ENCODE results near the gene ASAH2B. TPM values are rescaled to one million over a fixed set of nuclear protein-coding genes. Genes with fewer than 3 reads are reported as not detected.
"Not testable (repeated sequence)": the region's sequence is repeated elsewhere in the genome, so short reads cannot be mapped to it uniquely, and the experiment has no call there.

ASAH2B gene
- total RNA-seq, 1 experiment from 2014 or later, result 5.2 TPM

- H4K20me1 ChIP-seq (ENCODE audit: insufficient read depth, low read depth, low read length); H3K79me2 ChIP-seq (ENCODE audit: low read length); H3K27me3 ChIP-seq (ENCODE audit: low read length); H3K36me3 ChIP-seq (ENCODE audit: insufficient read depth, low read length); H3K9me2 ChIP-seq (replicated peaks; ENCODE audit: insufficient read depth, low read length); H3K4me3 ChIP-seq (ENCODE audit: low read length); H3K9me3 ChIP-seq (ENCODE audit: low read length); H2AFZ ChIP-seq (ENCODE audit: low read length); H3K27ac ChIP-seq (ENCODE audit: low read length); H3K4me2 ChIP-seq (ENCODE audit: low read depth, low read length, poor library complexity, severe bottlenecking); H3K9ac ChIP-seq (ENCODE audit: low read length); DNase-seq; H3K4me1 ChIP-seq (ENCODE audit: low read length): not testable (repeated sequence)
These were observed 42.3 kb downstream of the ASAH2B start for GRCh38 chr10:50782017-50782416.

- not testable (repeated sequence) for H3K27ac ChIP-seq (ENCODE audit: low read length); H3K4me3 ChIP-seq (ENCODE audit: low read length); H3K36me3 ChIP-seq (ENCODE audit: insufficient read depth, low read length); H3K4me2 ChIP-seq (ENCODE audit: low read depth, low read length, poor library complexity, severe bottlenecking); H3K4me1 ChIP-seq (ENCODE audit: low read length); H2AFZ ChIP-seq (ENCODE audit: low read length); H3K9ac ChIP-seq (ENCODE audit: low read length); H3K9me3 ChIP-seq (ENCODE audit: low read length); H3K27me3 ChIP-seq (ENCODE audit: low read length); H4K20me1 ChIP-seq (ENCODE audit: insufficient read depth, low read depth, low read length); H3K9me2 ChIP-seq (replicated peaks; ENCODE audit: insufficient read depth, low read length); DNase-seq; H3K79me2 ChIP-seq (ENCODE audit: low read length)
These were observed 48.2 kb downstream of the ASAH2B start for GRCh38 chr10:50787962-50788361.

GRCh38 chr10:50788951-50789945 lies 49.5 kb downstream of the ASAH2B start:
- Histone ChIP-seq H3K4me2 (ENCODE audit: low read depth, low read length, poor library complexity, severe bottlenecking) (no peak overlapping the region), H3K4me1 (ENCODE audit: low read length) (no peaks in the 10 kb centered on the region), H3K27me3 (ENCODE audit: low read length) (no peaks in the 10 kb centered on the region), H3K9me2 (replicated peaks; ENCODE audit: insufficient read depth, low read length) (no peaks in the 10 kb centered on the region), H3K27ac (ENCODE audit: low read length) (no peak overlapping the region), H3K36me3 (ENCODE audit: insufficient read depth, low read length) (no peaks in the 10 kb centered on the region), H3K79me2 (ENCODE audit: low read length) (no peaks in the 10 kb centered on the region), H3K4me3 (ENCODE audit: low read length) (no peak overlapping the region), H3K9me3 (ENCODE audit: low read length) (no peaks in the 10 kb centered on the region), H2AFZ (ENCODE audit: low read length) (no peak overlapping the region), H3K9ac (ENCODE audit: low read length) (no peak overlapping the region), H4K20me1 (ENCODE audit: insufficient read depth, low read depth, low read length) (no peaks in the 10 kb centered on the region)
- DNase-seq, result peak; percentile 55

GRCh38 chr10:50794490-50794889 lies 54.8 kb downstream of the ASAH2B start:
- H3K4me1 ChIP-seq (ENCODE audit: low read length), result no peaks in the 10 kb centered on the region
- no peaks in the 10 kb centered on the region for H3K79me2 ChIP-seq (ENCODE audit: low read length)
- H2AFZ ChIP-seq (ENCODE audit: low read length), result no peak overlapping the region
- no peak overlapping the region for H3K4me3 ChIP-seq (ENCODE audit: low read length)
- no peaks in the 10 kb centered on the region for H4K20me1 ChIP-seq (ENCODE audit: insufficient read depth, low read depth, low read length)
- no peaks in the 10 kb centered on the region for H3K9me3 ChIP-seq (ENCODE audit: low read length)
- H3K36me3 ChIP-seq (ENCODE audit: insufficient read depth, low read length), result no peaks in the 10 kb centered on the region
- no peak overlapping the region for H3K27ac ChIP-seq (ENCODE audit: low read length)
- no peaks in the 10 kb centered on the region for H3K9me2 ChIP-seq (replicated peaks; ENCODE audit: insufficient read depth, low read length)
- H3K4me2 ChIP-seq (ENCODE audit: low read depth, low read length, poor library complexity, severe bottlenecking), result no peak overlapping the region
- DNase-seq, result no peak
- H3K27me3 ChIP-seq (ENCODE audit: low read length), result no peaks in the 10 kb centered on the region
- H3K9ac ChIP-seq (ENCODE audit: low read length), result no peak overlapping the region

DNA sequence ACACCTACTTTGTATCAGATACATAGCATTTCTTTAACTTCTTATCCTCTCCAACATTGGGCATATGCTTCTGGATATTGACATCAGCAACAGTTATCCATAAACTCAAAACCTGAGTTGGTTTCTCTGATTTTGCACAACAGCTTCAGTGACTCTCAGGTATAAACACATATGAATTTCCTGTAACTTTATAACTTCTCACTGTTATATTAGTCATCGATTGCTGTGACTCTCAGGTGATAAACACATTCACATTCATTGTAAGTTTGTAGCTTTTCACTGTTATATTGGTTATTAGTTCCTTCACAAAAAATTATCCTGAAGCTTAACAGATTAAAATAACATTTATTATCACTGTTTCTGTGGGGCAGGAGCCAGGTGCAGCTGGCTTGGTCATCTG lies 57.0 kb downstream of the ASAH2B start:
- DNase-seq, result no peak
- Histone ChIP-seq H3K9ac (ENCODE audit: low read length) (no peak overlapping the region), H4K20me1 (ENCODE audit: insufficient read depth, low read depth, low read length) (no peaks in the 10 kb centered on the region), H3K27me3 (ENCODE audit: low read length) (no peaks in the 10 kb centered on the region), H3K9me2 (replicated peaks; ENCODE audit: insufficient read depth, low read length) (no peaks in the 10 kb centered on the region), H3K36me3 (ENCODE audit: insufficient read depth, low read length) (no peaks in the 10 kb centered on the region), H3K9me3 (ENCODE audit: low read length) (no peaks in the 10 kb centered on the region), H3K27ac (ENCODE audit: low read length) (no peak overlapping the region), H2AFZ (ENCODE audit: low read length) (no peak overlapping the region), H3K4me3 (ENCODE audit: low read length) (no peak overlapping the region), H3K4me2 (ENCODE audit: low read depth, low read length, poor library complexity, severe bottlenecking) (no peak overlapping the region), H3K79me2 (ENCODE audit: low read length) (no peaks in the 10 kb centered on the region), H3K4me1 (ENCODE audit: low read length) (no peaks in the 10 kb centered on the region)

GRCh38 chr10:50798297-50798696 lies 58.6 kb downstream of the ASAH2B start:
- Histone ChIP-seq H3K4me3 (ENCODE audit: low read length) (no peak overlapping the region), H3K36me3 (ENCODE audit: insufficient read depth, low read length) (no peaks in the 10 kb centered on the region), H3K4me2 (ENCODE audit: low read depth, low read length, poor library complexity, severe bottlenecking) (no peak overlapping the region), H3K27ac (ENCODE audit: low read length) (no peak overlapping the region), H3K9me3 (ENCODE audit: low read length) (no peaks in the 10 kb centered on the region), H3K9me2 (replicated peaks; ENCODE audit: insufficient read depth, low read length) (no peaks in the 10 kb centered on the region), H3K4me1 (ENCODE audit: low read length) (no peaks in the 10 kb centered on the region), H2AFZ (ENCODE audit: low read length) (no peak overlapping the region), H3K9ac (ENCODE audit: low read length) (no peak overlapping the region), H4K20me1 (ENCODE audit: insufficient read depth, low read depth, low read length) (no peaks in the 10 kb centered on the region), H3K79me2 (ENCODE audit: low read length) (no peaks in the 10 kb centered on the region), H3K27me3 (ENCODE audit: low read length) (no peaks in the 10 kb centered on the region)
- no peak for DNase-seq

GRCh38 chr10:50799595-50799994 lies 59.9 kb downstream of the ASAH2B start:
- no peak overlapping the region for H3K4me3 ChIP-seq (ENCODE audit: low read length)
- no peaks in the 10 kb centered on the region for H3K9me3 ChIP-seq (ENCODE audit: low read length)
- H2AFZ ChIP-seq (ENCODE audit: low read length), result no peak overlapping the region
- no peaks in the 10 kb centered on the region for H3K4me1 ChIP-seq (ENCODE audit: low read length)
- H3K36me3 ChIP-seq (ENCODE audit: insufficient read depth, low read length), result no peaks in the 10 kb centered on the region
- no peak overlapping the region for H3K27ac ChIP-seq (ENCODE audit: low read length)
- DNase-seq, result no peak
- no peaks in the 10 kb centered on the region for H4K20me1 ChIP-seq (ENCODE audit: insufficient read depth, low read depth, low read length)
- no peak overlapping the region for H3K9ac ChIP-seq (ENCODE audit: low read length)
- H3K79me2 ChIP-seq (ENCODE audit: low read length), result no peaks in the 10 kb centered on the region
- H3K9me2 ChIP-seq (replicated peaks; ENCODE audit: insufficient read depth, low read length), result no peaks in the 10 kb centered on the region
- no peak overlapping the region for H3K4me2 ChIP-seq (ENCODE audit: low read depth, low read length, poor library complexity, severe bottlenecking)
- H3K27me3 ChIP-seq (ENCODE audit: low read length), result no peaks in the 10 kb centered on the region

GRCh38 chr10:50805981-50806622 lies 66.4 kb downstream of the ASAH2B start:
- Histone ChIP-seq H3K4me3 (ENCODE audit: low read length) (no peak overlapping the region), H3K9me3 (ENCODE audit: low read length) (no peaks in the 10 kb centered on the region), H3K36me3 (ENCODE audit: insufficient read depth, low read length) (no peaks in the 10 kb centered on the region), H3K27ac (ENCODE audit: low read length) (no peak overlapping the region), H4K20me1 (ENCODE audit: insufficient read depth, low read depth, low read length) (no peaks in the 10 kb centered on the region), H3K9me2 (replicated peaks; ENCODE audit: insufficient read depth, low read length) (no peaks in the 10 kb centered on the region), H3K4me2 (ENCODE audit: low read depth, low read length, poor library complexity, severe bottlenecking) (no peak overlapping the region), H3K4me1 (ENCODE audit: low read length) (no peaks in the 10 kb centered on the region), H3K9ac (ENCODE audit: low read length) (no peak overlapping the region), H2AFZ (ENCODE audit: low read length) (no peak overlapping the region), H3K79me2 (ENCODE audit: low read length) (no peaks in the 10 kb centered on the region), H3K27me3 (ENCODE audit: low read length) (no peaks in the 10 kb centered on the region)
- DNase-seq, result no peak
